Hepatocyte (in vitro differentiated cells): Measurements from ENCODE around the gene DHRS3.

ENCODE experiments used
- EZH2 ChIP-seq: fragments of 200-600 bp; sonication (generic); IDR thresholded peaks from 2 replicates; pipeline ENCODE4 v1.6.1; 2016; ENCODE audit warnings: antibody characterized with exemption, mild to moderate bottlenecking, borderline replicate concordance
- TF ChIP-seq, protein P1 (sequence below): fragments of 200-600 bp; sonication (generic); IDR thresholded peaks from 2 replicates; pipeline ENCODE4 v1.5.1; 2016; ENCODE audit warnings: antibody characterized with exemption, mild to moderate bottlenecking; ENCODE audit not compliant: poor library complexity

DNA sequence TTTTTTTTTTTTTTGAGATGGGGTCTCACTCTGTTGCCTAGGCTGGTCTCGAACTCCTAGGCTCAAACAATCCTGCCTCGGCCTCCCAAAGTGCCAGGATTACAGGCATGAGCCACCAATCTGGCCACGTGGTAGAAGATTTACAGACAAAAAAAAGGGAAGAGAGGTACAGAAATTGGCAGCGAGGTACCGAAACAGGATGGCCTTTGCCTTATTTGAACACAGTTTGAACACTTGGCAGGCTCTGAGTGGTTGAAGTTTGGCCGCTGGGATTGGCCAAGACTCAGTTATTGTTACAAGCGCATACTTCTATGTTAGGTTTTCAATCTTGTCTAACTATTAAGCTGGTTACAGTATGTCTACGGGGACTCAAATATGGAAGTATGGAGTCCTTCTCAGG lies 19.7 kb upstream of the DHRS3 start:
- TF ChIP-seq, protein P1, sequence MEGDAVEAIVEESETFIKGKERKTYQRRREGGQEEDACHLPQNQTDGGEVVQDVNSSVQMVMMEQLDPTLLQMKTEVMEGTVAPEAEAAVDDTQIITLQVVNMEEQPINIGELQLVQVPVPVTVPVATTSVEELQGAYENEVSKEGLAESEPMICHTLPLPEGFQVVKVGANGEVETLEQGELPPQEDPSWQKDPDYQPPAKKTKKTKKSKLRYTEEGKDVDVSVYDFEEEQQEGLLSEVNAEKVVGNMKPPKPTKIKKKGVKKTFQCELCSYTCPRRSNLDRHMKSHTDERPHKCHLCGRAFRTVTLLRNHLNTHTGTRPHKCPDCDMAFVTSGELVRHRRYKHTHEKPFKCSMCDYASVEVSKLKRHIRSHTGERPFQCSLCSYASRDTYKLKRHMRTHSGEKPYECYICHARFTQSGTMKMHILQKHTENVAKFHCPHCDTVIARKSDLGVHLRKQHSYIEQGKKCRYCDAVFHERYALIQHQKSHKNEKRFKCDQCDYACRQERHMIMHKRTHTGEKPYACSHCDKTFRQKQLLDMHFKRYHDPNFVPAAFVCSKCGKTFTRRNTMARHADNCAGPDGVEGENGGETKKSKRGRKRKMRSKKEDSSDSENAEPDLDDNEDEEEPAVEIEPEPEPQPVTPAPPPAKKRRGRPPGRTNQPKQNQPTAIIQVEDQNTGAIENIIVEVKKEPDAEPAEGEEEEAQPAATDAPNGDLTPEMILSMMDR: no peak
- no peak for TF ChIP-seq EZH2
